WTC11 (cell line): ENCODE measurements around the gene HLX. TPM values are rescaled to one million over a fixed set of nuclear protein-coding genes. Genes with fewer than 3 reads are reported as not detected.

Experiments used
- ATAC-seq: fragments of 200-7000 bp; cut with Tn5 transposase; 2 replicates; pipeline ENCODE4 v1.10.0; 2021; ENCODE audit warnings: mild to moderate bottlenecking, moderate library complexity
- CTCF ChIA-PET: fragments of 300-600 bp; sonication (Branson Sonifier 250); formaldehyde crosslinking; loops from one replicate; lab custom pipeline; 2021; ENCODE audit warnings: antibody characterized with exemption; lab: Charles Lee
- POLR2A ChIA-PET: fragments of 350-600 bp; sonication (Branson Sonifier 250); formaldehyde crosslinking; loops from one replicate; lab custom pipeline; 2021; ENCODE audit warnings: antibody characterized with exemption; lab: Charles Lee
- DNase-seq: peaks from one replicate; pipeline ENCODE4 v3.0.0; 2021; ENCODE audit warnings: low spot score
- H3K27ac Mint-ChIP-seq: 2 replicates; pipeline ENCODE4 v1.8.0; 2021; ENCODE audit warnings: mixed read lengths
- H3K27me3 Mint-ChIP-seq: 2 replicates; pipeline ENCODE4 v1.8.0; 2021; ENCODE audit warnings: low read depth, mild to moderate bottlenecking, moderate library complexity, mixed read lengths
- H3K36me3 Mint-ChIP-seq: 2 replicates; pipeline ENCODE4 v1.8.0; 2021; ENCODE audit warnings: mixed read lengths
- H3K4me1 Mint-ChIP-seq: 2 replicates; pipeline ENCODE4 v1.8.0; 2022; ENCODE audit warnings: mixed read lengths
- H3K4me3 Mint-ChIP-seq: 2 replicates; pipeline ENCODE4 v1.8.0; 2021; ENCODE audit warnings: mild to moderate bottlenecking, moderate library complexity, mixed read lengths
- H3K9me3 Mint-ChIP-seq: 2 replicates; pipeline ENCODE4 v1.8.0; 2021; ENCODE audit warnings: mixed read lengths
- AFF4 ChIP-seq: sonication (generic); formaldehyde crosslinking; IDR thresholded peaks from 2 replicates; pipeline ENCODE4 v1.8.1; 2023; ENCODE audit warnings: mild to moderate bottlenecking, missing genetic modification reagents, borderline replicate concordance
- CREB1 ChIP-seq: sonication (generic); formaldehyde crosslinking; IDR thresholded peaks from 2 replicates; pipeline ENCODE4 v1.8.0; 2023; ENCODE audit warnings: mild to moderate bottlenecking, missing genetic modification reagents
- CTCF ChIP-seq: fragments of 200-600 bp; IDR thresholded peaks from 2 replicates; pipeline ENCODE4 v1.8.0; 2022; ENCODE audit warnings: antibody characterized with exemption
- IRF2 ChIP-seq: sonication (generic); formaldehyde crosslinking; IDR thresholded peaks from 2 replicates; pipeline ENCODE4 v1.8.0; 2022; ENCODE audit warnings: low read depth, missing genetic modification reagents, borderline replicate concordance
- JAZF1 ChIP-seq: fragments of 250-450 bp; sonication (Bioruptor Pico); IDR thresholded peaks from 2 replicates; pipeline ENCODE4 v1.9.0; 2021; ENCODE audit warnings: moderate library complexity, mild to moderate bottlenecking, inconsistent platforms
- MYBL2 ChIP-seq: sonication (generic); formaldehyde crosslinking; IDR thresholded peaks from 2 replicates; pipeline ENCODE4 v1.8.1; 2023; ENCODE audit warnings: mild to moderate bottlenecking, moderate library complexity, missing genetic modification reagents
- NFATC4 ChIP-seq: fragments of 250-450 bp; sonication (Bioruptor Pico); IDR thresholded peaks from 2 replicates; pipeline ENCODE4 v1.9.0; 2021; ENCODE audit warnings: mild to moderate bottlenecking
- NR2C2 ChIP-seq: sonication (generic); formaldehyde crosslinking; IDR thresholded peaks from 2 replicates; pipeline ENCODE4 v1.8.0; 2022; ENCODE audit warnings: mild to moderate bottlenecking, missing genetic modification reagents
- NR3C1 ChIP-seq: sonication (generic); formaldehyde crosslinking; conservative IDR thresholded peaks from 2 replicates; pipeline ENCODE4 v1.8.1; 2023; ENCODE audit warnings: low read depth, mild to moderate bottlenecking, missing genetic modification reagents
- OVOL2 ChIP-seq: fragments of 250-450 bp; sonication (Bioruptor Pico); IDR thresholded peaks from 2 replicates; pipeline ENCODE4 v1.9.0; 2021; ENCODE audit warnings: mild to moderate bottlenecking, borderline replicate concordance
- PRDM15 ChIP-seq: sonication (generic); formaldehyde crosslinking; IDR thresholded peaks from 2 replicates; pipeline ENCODE4 v1.8.0; 2022; ENCODE audit warnings: missing genetic modification reagents
- USF2 ChIP-seq: sonication (generic); formaldehyde crosslinking; IDR thresholded peaks from 2 replicates; pipeline ENCODE4 v1.8.1; 2023; ENCODE audit warnings: mild to moderate bottlenecking, missing genetic modification reagents, moderate library complexity
- ZBTB21 ChIP-seq: sonication (generic); formaldehyde crosslinking; IDR thresholded peaks from 2 replicates; pipeline ENCODE4 v1.8.1; 2023; ENCODE audit warnings: mild to moderate bottlenecking, missing genetic modification reagents, borderline replicate concordance
- ZNF219 ChIP-seq: sonication (generic); formaldehyde crosslinking; IDR thresholded peaks from 2 replicates; pipeline ENCODE4 v1.8.0; 2023; ENCODE audit warnings: missing genetic modification reagents, mild to moderate bottlenecking, borderline replicate concordance
- ZNF232 ChIP-seq: sonication (generic); formaldehyde crosslinking; IDR thresholded peaks from 2 replicates; pipeline ENCODE4 v1.8.0; 2022; ENCODE audit warnings: mild to moderate bottlenecking, missing genetic modification reagents
- ZNF317 ChIP-seq: sonication (generic); formaldehyde crosslinking; IDR thresholded peaks from 2 replicates; pipeline ENCODE4 v1.8.1; 2023; ENCODE audit warnings: low read depth, mild to moderate bottlenecking, moderate library complexity, missing genetic modification reagents, borderline replicate concordance
- ZNF396 ChIP-seq: fragments of 250-450 bp; sonication (Bioruptor Pico); IDR thresholded peaks from 2 replicates; pipeline ENCODE4 v1.8.0; 2021; ENCODE audit warnings: mild to moderate bottlenecking, moderate library complexity, borderline replicate concordance
- ZNF416 ChIP-seq: fragments of 250-450 bp; sonication (Bioruptor Pico); IDR thresholded peaks from 2 replicates; pipeline ENCODE4 v1.9.0; 2021; ENCODE audit warnings: mild to moderate bottlenecking, inconsistent platforms
- ZNF425 ChIP-seq: fragments of 250-450 bp; sonication (Bioruptor Pico); conservative IDR thresholded peaks from 2 replicates; pipeline ENCODE4 v1.9.0; 2021; ENCODE audit warnings: mild to moderate bottlenecking
- ZNF512 ChIP-seq: sonication (generic); formaldehyde crosslinking; IDR thresholded peaks from 2 replicates; pipeline ENCODE4 v1.8.1; 2022; ENCODE audit warnings: missing genetic modification reagents, borderline replicate concordance
- total RNA-seq: library from RNA; stranded (reverse); gene quantifications from 3 replicates; pipeline ENCODE4 v1.2.3, GENCODE V29; 2021

HLX gene
- total RNA-seq, 1 experiment from 2014 or later, result not detected

- CTCF ChIA-PET, result no interaction called here
- Mint-ChIP-seq H3K36me3 (no peaks in the 10 kb centered on the region), H3K27ac (no peak overlapping the region), H3K4me3 (no peak overlapping the region), H3K4me1 (peaks cover 7% of the 10 kb centered on the region), H3K9me3 (0 out of 2 replicates have a peak, but pooled peaks cover 2% of the 10 kb centered on the region), H3K27me3 (peaks cover 45% of the 10 kb centered on the region)
- ATAC-seq (no peak), DNase-seq (no peak)
- TF ChIP-seq AFF4 (CRISPR knock-in tag) (no peak), NR2C2 (CRISPR knock-in tag) (no peak), ZNF416 (CRISPR knock-in tag) (no peak), ZNF425 (CRISPR knock-in tag) (no peak), ZNF317 (no peak), ZNF396 (CRISPR knock-in tag) (no peak), OVOL2 (CRISPR knock-in tag) (no peak), ZNF232 (CRISPR knock-in tag) (no peak), NFATC4 (no peak), CTCF (no peak), MYBL2 (no peak), NR3C1 (CRISPR knock-in tag) (no peak), ZNF219 (CRISPR knock-in tag) (no peak), IRF2 (CRISPR knock-in tag) (no peak), USF2 (CRISPR knock-in tag) (no peak), ZNF512 (CRISPR knock-in tag) (no peak), ZBTB21 (CRISPR knock-in tag) (no peak), PRDM15 (CRISPR knock-in tag) (no peak), CREB1 (CRISPR knock-in tag) (no peak), JAZF1 (CRISPR knock-in tag) (no peak)
- POLR2A ChIA-PET, result no interaction called here
Observed at GRCh38 chr1:220902916-220903315, 23.7 kb downstream of the HLX start.
